GM18499 (cell line): Measurements from ENCODE around the gene STBD1.
"Not testable (repeated sequence)": the region's sequence is repeated elsewhere in the genome, so short reads cannot be mapped to it uniquely, and the experiment has no call there.

ENCODE experiments used
- ATAC-seq: cut with Tn5 transposase; IDR thresholded peaks from one replicate; pipeline ENCODE4 v1.9.1; 2021; ENCODE audit warnings: moderate number of reproducible peaks; ENCODE audit not compliant: insufficient read depth, unreplicated experiment

The STBD1 gene

DNA sequence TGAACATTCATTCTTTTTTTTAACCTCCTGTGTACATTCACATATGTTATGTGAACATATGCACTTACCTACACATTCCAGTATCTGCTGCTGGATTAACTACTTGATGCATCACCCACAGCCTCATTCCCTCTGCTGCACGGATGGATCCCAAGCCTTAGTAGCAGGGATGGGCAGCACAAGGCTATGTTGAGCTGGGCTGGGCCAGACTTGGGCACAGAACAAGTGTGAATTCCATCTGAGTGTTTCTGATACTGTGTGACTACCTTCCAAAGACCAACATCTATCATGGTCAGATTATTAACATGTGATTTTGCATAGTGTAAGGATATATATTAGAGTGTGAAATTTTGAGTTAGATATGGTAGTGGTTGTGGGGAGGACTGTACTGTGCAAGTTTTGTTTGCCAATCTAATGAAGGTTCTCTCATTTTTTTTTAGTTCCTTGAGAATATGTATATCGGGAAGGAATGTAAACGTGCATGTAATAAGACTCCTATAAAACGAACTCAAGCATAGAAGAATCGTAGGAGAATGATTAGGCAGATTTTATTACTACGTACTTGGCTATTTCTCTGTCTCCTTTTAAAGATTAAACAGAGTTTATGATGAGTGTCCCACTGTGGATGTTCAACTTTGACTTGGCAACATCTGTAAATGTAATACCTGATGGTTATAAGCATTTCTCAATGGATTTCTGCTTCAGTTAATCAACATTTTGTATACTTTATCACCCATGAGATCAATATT, 23.4 kb upstream of the STBD1 start:
- ATAC-seq = no peak

GRCh38 chr4:76283900-76284299, 22.6 kb upstream of the STBD1 start:
- ATAC-seq = no peak

GRCh38 chr4:76287811-76288210, 18.7 kb upstream of the STBD1 start:
- not testable (repeated sequence) for ATAC-seq

GRCh38 chr4:76292730-76293129, 13.8 kb upstream of the STBD1 start:
- no peak for ATAC-seq

- ATAC-seq = no peak
These were observed 12.8 kb upstream of the STBD1 start for GRCh38 chr4:76293772-76294171.

DNA sequence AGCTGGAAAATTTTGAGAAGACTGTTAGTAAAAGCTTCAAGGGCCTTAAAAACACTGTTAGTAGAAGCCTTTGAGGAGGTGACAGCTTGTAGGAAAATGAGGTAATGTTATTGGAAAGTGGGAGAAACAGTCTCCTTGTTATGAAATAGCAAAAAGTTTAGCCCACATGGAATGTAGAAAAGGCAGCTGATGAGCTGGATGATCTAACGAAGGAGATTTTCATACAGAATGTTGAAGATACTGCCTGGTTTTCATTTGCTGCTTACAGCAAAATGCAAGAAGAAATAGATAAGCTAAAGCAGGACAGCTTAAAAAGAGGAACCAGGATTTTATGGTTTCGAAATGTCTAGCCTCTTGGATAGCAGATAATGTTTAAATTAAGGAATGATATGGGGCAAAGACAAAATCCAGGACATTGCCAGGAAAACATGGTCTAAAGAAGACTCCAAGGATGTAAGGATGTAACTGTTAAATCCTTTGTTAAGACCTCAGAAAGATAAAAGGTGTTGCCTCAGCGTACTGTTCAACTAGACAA, 10.2 kb upstream of the STBD1 start:
- ATAC-seq = no peak

DNA sequence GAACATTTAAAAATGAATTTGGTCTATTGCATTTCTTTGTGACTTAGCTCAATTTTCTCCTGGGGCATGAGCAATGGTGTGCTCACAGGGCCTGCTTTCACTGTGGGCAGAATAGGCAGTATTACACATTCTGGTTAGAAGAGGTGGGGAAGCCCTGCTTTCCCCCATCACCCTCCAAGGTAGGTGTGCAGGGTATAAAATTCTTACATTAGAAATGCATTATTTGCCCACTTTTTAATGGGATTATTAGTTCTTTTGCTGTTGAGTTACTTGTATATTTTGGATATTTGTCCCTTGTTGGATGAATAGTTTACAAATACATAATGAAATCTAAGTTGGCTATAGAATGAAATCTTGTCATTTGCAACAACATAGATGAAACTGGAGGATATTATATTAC, 8.3 kb upstream of the STBD1 start:
- no peak for ATAC-seq

DNA sequence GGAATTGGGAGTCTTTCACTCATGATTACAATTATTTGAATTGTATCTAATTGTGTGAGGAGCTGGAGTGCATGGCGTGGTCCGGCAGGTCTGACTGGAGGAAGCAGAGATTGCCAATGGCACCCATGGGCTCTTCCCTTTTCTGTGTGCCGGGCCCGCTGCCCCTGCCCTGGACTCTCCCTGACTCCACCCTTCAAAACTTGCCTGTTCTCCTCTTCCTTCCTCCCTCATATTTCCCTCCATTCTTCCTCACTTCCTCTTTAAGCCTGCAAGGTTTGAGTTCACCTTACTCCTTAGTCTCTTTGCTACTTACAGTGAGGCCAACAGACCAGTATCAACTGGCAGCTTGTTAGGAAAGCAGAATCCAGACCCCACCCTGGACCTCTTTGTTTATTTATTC, 6.5 kb upstream of the STBD1 start:
- no peak for ATAC-seq

GRCh38 chr4:76301068-76301774, 5.3 kb upstream of the STBD1 start:
- peak; percentile 99 for ATAC-seq

DNA sequence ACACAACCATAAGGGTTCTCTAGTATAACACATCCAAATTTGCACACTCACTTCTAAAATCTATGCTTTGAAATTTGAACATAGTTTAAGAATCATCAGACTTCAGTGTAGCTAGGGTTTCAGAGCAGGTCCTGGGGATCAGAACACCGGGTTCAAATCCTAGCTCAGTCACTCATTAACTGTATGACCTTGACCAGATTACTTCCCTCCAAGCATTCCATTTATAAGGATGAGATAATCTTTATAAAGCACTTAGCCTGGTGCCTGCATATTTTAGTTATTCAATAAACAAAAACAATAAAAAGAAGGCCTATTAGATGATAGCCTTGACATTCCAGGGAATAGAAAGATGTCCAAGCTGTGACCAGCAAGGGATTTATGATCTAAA, 4.8 kb upstream of the STBD1 start:
- no peak for ATAC-seq

DNA sequence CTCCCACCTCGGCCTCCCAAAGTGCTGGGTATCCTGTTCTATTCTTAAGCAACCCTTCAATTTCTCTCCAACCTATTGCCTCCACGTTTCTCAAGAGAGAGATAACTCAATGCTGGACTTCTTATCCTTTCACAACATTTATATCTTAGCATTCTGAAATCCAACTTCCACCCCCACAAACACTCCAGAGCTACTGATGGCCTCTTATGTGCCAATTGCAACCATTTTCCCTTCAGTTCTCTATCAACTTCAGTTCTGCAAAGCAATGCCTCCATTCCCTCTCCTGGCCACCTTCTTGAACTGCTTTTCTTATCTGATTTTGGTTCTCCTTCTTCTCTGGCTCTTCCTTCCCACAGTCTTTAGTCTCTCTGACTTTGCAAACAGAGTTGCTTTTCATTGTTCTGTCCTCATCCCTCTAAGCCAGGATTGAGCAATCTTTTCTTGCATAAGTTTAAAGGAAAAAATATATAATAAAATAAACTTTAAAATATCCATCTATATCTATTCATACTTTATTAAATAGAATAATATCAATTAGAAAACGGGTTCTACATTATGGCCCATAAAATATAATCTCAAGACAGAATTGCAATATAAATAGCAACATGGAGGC, 3.6 kb upstream of the STBD1 start:
- no peak for ATAC-seq

DNA sequence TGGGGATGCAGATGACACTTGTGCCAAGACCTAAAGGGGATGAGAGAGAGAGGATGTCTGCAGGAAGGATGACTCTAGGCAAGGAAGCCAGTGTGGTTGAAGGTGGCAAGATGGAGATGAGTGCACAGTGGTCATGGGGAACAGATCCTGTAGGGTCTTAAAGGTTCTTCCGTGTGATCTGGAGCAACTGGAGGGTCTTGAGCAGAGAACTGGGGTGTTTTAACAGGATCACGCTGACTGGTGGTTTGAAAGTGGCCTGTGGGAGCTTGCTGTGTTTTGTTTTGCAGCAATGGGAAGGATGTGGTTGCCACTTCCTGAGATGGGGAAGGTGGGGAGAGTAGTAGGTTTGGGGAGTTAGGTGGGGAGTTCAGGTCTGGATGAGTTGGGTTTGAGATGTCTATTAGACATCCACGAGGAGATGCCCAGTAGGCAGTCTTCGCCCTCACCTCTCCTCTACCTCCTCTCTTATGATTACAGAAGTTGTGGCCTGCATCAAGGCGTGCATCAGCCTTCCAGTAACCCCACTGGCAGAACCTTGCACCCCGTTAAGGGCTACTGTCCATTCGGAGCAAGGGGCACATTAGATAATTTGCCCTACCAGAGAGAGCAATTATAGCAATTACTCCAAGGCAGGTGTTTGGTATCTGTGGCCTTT, 1.4 kb upstream of the STBD1 start:
- ATAC-seq = no peak

GRCh38 chr4:76306882-76307659, 538 bp downstream of the STBD1 start:
- ATAC-seq = no peak

DNA sequence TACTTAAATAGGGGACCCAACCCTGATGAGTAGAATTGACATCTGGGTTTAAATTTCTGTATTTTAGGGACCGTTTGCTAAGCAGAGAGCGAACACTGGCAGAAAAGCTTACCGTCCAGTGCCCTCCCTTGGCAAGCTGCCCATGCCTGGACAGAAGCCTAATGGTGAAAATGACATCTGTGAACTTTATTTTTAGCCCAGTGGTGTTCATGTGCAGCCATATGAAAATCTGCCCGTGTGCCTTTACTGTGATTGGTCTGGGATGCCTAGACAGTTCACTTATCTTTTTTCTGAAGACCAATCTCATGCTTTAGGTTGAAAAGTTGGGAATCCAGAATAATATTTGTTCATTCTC, 1.1 kb downstream of the STBD1 start:
- ATAC-seq = no peak

- ATAC-seq = no peak
These were observed 2.0 kb downstream of the STBD1 start for GRCh38 chr4:76308548-76308947.

DNA sequence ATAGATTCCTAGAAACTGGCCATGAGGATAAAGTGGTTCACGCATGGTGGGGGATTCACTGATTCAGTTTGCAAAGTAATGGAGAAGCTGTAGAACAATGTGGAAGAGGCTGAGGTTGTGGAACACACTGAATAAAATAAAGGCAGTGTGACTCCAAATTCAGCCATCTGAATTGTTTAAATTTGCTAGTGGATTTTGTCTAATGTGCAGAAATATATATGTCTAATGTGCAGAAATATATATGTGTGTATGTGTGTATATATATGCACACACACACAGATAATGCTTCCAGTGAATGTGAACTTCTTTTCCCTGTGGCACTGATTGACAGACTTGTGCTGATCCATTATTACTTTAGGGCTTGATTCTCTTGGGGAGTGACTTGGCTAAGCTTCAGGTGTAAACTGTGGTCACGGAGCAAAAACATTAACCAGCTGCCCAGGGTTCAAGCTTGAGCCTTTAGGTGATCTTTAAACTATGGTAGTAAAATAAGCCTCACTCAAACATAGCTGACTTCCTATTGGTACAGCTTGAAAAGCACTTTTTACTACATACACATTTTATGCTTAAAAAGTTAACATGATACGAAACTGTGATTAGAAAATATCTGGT, 3.5 kb downstream of the STBD1 start:
- ATAC-seq = no peak

- ATAC-seq = no peak
These were observed 4.2 kb downstream of the STBD1 start for GRCh38 chr4:76310683-76311082.

GRCh38 chr4:76311896-76312331, 5.4 kb downstream of the STBD1 start:
- no peak for ATAC-seq

DNA sequence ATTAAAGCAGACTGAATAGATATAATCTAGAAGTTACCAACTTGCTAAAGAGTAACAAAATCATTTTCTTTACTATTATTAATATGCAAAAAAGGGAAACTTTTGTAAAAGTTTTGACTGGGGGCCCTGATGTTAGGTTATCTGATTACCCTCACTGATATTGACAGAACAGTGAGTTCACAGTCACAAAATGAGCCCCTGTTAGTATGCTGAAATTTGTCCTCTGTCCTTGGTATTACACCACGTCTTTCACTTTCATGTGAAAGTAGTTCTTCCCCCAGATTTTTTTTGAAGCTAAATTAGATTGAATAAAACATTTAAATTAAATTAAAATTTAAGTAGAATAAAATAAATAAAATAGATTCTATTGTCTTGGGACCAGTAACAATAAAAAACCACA, 5.9 kb downstream of the STBD1 start:
- no peak for ATAC-seq

GRCh38 chr4:76313547-76313946, 7.0 kb downstream of the STBD1 start:
- no peak for ATAC-seq
